ENCODE results near the gene UBE2E3.
"Not testable (repeated sequence)": the region's sequence is repeated elsewhere in the genome, so short reads cannot be mapped to it uniquely, and the experiment has no call there.

The UBE2E3 gene

GRCh38 chr2:181036848-181037603 lies 56.6 kb downstream of the UBE2E3 start:
- no peak for DNase-seq

GRCh38 chr2:181037922-181038321 lies 57.5 kb downstream of the UBE2E3 start:
- DNase-seq, result no peak

- no peak for DNase-seq
Measured at GRCh38 chr2:181038796-181039195, 58.4 kb downstream of the UBE2E3 start.

GRCh38 chr2:181040839-181041238 lies 60.4 kb downstream of the UBE2E3 start:
- DNase-seq, result not testable (repeated sequence)

GRCh38 chr2:181041661-181042060 lies 61.3 kb downstream of the UBE2E3 start:
- DNase-seq, result no peak

- DNase-seq, result no peak
Measured at GRCh38 chr2:181042706-181043105, 62.3 kb downstream of the UBE2E3 start.

GRCh38 chr2:181046833-181047232 lies 66.4 kb downstream of the UBE2E3 start:
- DNase-seq, result no peak

GRCh38 chr2:181047829-181048228 lies 67.4 kb downstream of the UBE2E3 start:
- no peak for DNase-seq

GRCh38 chr2:181051861-181052522 lies 71.6 kb downstream of the UBE2E3 start:
- DNase-seq, result no peak

GRCh38 chr2:181052523-181052891 lies 72.1 kb downstream of the UBE2E3 start:
- no peak for DNase-seq

GRCh38 chr2:181054256-181054655 lies 73.9 kb downstream of the UBE2E3 start:
- DNase-seq, result no peak

- no peak for DNase-seq
Measured at GRCh38 chr2:181054843-181055242, 74.4 kb downstream of the UBE2E3 start.

GRCh38 chr2:181058378-181059269 lies 78.2 kb downstream of the UBE2E3 start:
- DNase-seq, result no peak

GRCh38 chr2:181063696-181064095 lies 83.3 kb downstream of the UBE2E3 start:
- DNase-seq, result no peak

GRCh38 chr2:181065458-181065857 lies 85.1 kb downstream of the UBE2E3 start:
- no peak for DNase-seq

- no peak for DNase-seq
Measured at GRCh38 chr2:181066333-181066732, 85.9 kb downstream of the UBE2E3 start.

- no peak for DNase-seq
Measured at GRCh38 chr2:181070119-181070835, 89.9 kb downstream of the UBE2E3 start.

GRCh38 chr2:181070836-181071200 lies 90.4 kb downstream of the UBE2E3 start:
- DNase-seq, result no peak

GRCh38 chr2:181072486-181073235 lies 92.3 kb downstream of the UBE2E3 start:
- peak in 1 of 14 donors; percentile 33 for DNase-seq

- DNase-seq, result no peak
Measured at GRCh38 chr2:181073896-181074295, 93.5 kb downstream of the UBE2E3 start.

GRCh38 chr2:181074457-181074856 lies 94.1 kb downstream of the UBE2E3 start:
- DNase-seq, result no peak

- no peak for DNase-seq
Measured at GRCh38 chr2:181076658-181077057, 96.3 kb downstream of the UBE2E3 start.

Data from C1 segment of cervical spinal cord (tissue), 14 donors.